Activated CD4-positive, alpha-beta T cell treated with anti-CD3 and anti-CD28 coated beads, Interleukin-2, amount 10 ng/mL, durations not matched to agents 7 days and 5 days (primary cell): Measurements from ENCODE around the gene NTN3. TPM values are rescaled to one million over a fixed set of nuclear protein-coding genes. Genes with fewer than 3 reads are reported as not detected.

Experiments used
- CTCF ChIA-PET: fragments of 350-600 bp; sonication (Branson Sonifier 250); formaldehyde crosslinking; loops from one replicate; lab custom pipeline; 2021; ENCODE audit warnings: antibody characterized with exemption; lab: Charles Lee
- POLR2A ChIA-PET: fragments of 350-600 bp; sonication (Branson Sonifier 250); formaldehyde crosslinking; loops from one replicate; lab custom pipeline; 2021; ENCODE audit warnings: antibody characterized with exemption; lab: Charles Lee
- DNase-seq: peaks from one replicate; pipeline ENCODE4 v3.0.0-alpha.2; 2020
- H3K27ac Mint-ChIP-seq: one replicate; pipeline ENCODE4 v1.8.0; 2021; ENCODE audit warnings: mild to moderate bottlenecking, moderate library complexity, mixed read lengths
- H3K27me3 Mint-ChIP-seq: one replicate; pipeline ENCODE4 v1.8.0; 2021; ENCODE audit warnings: mixed read lengths
- H3K36me3 Mint-ChIP-seq: one replicate; pipeline ENCODE4 v1.8.0; 2021; ENCODE audit warnings: low read depth, mixed read lengths
- H3K4me1 Mint-ChIP-seq: one replicate; pipeline ENCODE4 v1.8.0; 2021; ENCODE audit warnings: mixed read lengths
- H3K4me3 Mint-ChIP-seq: one replicate; pipeline ENCODE4 v1.8.0; 2021; ENCODE audit warnings: mild to moderate bottlenecking, moderate library complexity, mixed read lengths
- H3K9me3 Mint-ChIP-seq: one replicate; pipeline ENCODE4 v1.8.0; 2021; ENCODE audit warnings: mixed read lengths
- total RNA-seq, 2 experiments: library from RNA; stranded (reverse); gene quantifications; one replicate each; pipeline ENCODE4 v1.2.3, GENCODE V29; 2021

NTN3 gene
- not detected for total RNA-seq

- ChIA-PET CTCF (no interaction called here), POLR2A (interaction anchor here (0.5 kb wide), 1 partner anchor 286 kb away, joined by 3 read pairs; no protein-coding TSS in a partner anchor)
- no peak for DNase-seq
- no peaks in the 10 kb centered on the region for H3K36me3 Mint-ChIP-seq
- no peak within 1 kb of the TSS for H3K4me3 Mint-ChIP-seq
- no peak within 1 kb of the TSS for H3K27ac Mint-ChIP-seq
- H3K27me3 Mint-ChIP-seq: peaks cover 42% of the 10 kb centered on the region
- no peaks in the 10 kb centered on the region for H3K9me3 Mint-ChIP-seq
- H3K4me1 Mint-ChIP-seq: peaks cover 13% of the 10 kb centered on the region
Measured at GRCh38 chr16:2471016-2471652, at the start of gene NTN3. Gene NTN3, plus strand, starts transcription at chr16:2471297. Its CDS starts 405 bp downstream, at chr16:2471702.

DNA sequence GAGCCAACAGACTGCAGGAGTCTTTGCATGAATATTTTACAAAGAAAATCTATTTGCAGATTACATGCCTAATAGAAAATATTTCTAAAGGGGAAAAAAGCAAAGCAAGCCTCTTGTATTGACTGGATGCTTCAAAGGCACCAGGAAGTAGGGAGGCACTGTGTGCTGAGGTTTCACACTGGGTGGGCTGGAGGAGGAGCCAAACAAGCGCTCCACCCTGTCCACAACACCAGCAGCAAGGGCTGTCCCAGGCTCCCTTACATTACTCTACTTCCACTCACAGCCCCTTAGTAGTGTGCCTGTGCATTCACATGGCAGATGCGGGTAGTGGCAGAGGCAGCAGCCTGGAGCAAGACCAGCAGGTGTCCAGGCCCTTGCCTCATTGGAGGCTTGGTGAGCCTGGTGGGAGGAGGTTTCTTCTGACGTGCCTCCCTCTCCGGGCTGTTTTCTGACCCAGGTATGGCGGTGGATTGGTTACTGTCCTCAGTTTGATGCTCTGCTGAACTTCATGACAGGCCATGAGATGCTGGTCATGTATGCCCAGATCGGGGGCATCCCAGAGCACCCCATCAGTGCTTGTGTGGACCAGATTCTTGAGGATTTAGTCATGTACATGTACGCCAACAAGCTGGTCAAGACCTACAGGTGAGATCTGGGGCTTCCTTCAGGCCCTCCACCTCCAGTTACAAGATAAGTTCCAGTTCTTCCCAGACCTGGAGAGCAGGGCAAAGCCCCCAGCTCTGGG lies 48.8 kb upstream of the NTN3 start:
- Mint-ChIP-seq H3K9me3 (no peaks in the 10 kb centered on the region), H3K27ac (peak overlapping the region; percentile 36), H3K4me3 (no peak overlapping the region), H3K4me1 (peaks cover 17% of the 10 kb centered on the region), H3K27me3 (peaks cover 3% of the 10 kb centered on the region), H3K36me3 (no peaks in the 10 kb centered on the region)
- ChIA-PET CTCF (interaction anchor here (0.6 to 1.5 kb wide), 2 partner anchors 79 to 121 kb away, joined by 3 read pairs; no protein-coding TSS in a partner anchor), POLR2A (no interaction called here)
- no peak for DNase-seq

- Mint-ChIP-seq H3K27me3 (peaks cover 3% of the 10 kb centered on the region), H3K9me3 (no peaks in the 10 kb centered on the region), H3K4me3 (no peak overlapping the region), H3K36me3 (no peaks in the 10 kb centered on the region), H3K27ac (no peak overlapping the region), H3K4me1 (peaks cover 30% of the 10 kb centered on the region)
- POLR2A ChIA-PET: no interaction called here
- CTCF ChIA-PET: no interaction called here
- DNase-seq: no peak
Measured at GRCh38 chr16:2424061-2425007, 46.8 kb upstream of the NTN3 start.

- ChIA-PET POLR2A (no interaction called here), CTCF (no interaction called here)
- DNase-seq: no peak
- Mint-ChIP-seq H3K4me1 (peaks cover 32% of the 10 kb centered on the region), H3K36me3 (peaks cover 2% of the 10 kb centered on the region), H3K9me3 (no peaks in the 10 kb centered on the region), H3K4me3 (no peak overlapping the region), H3K27ac (no peak overlapping the region), H3K27me3 (peaks cover 3% of the 10 kb centered on the region)
Measured at GRCh38 chr16:2425008-2425518, 46.0 kb upstream of the NTN3 start.

GRCh38 chr16:2425825-2426430 lies 45.2 kb upstream of the NTN3 start:
- POLR2A ChIA-PET: no interaction called here
- no peaks in the 10 kb centered on the region for H3K9me3 Mint-ChIP-seq
- no peaks in the 10 kb centered on the region for H3K27me3 Mint-ChIP-seq
- H3K36me3 Mint-ChIP-seq: peaks cover 11% of the 10 kb centered on the region
- H3K4me1 Mint-ChIP-seq: peaks cover 41% of the 10 kb centered on the region
- no peak for DNase-seq
- no peak overlapping the region for H3K4me3 Mint-ChIP-seq
- no peak overlapping the region for H3K27ac Mint-ChIP-seq
- CTCF ChIA-PET: no interaction called here

DNA sequence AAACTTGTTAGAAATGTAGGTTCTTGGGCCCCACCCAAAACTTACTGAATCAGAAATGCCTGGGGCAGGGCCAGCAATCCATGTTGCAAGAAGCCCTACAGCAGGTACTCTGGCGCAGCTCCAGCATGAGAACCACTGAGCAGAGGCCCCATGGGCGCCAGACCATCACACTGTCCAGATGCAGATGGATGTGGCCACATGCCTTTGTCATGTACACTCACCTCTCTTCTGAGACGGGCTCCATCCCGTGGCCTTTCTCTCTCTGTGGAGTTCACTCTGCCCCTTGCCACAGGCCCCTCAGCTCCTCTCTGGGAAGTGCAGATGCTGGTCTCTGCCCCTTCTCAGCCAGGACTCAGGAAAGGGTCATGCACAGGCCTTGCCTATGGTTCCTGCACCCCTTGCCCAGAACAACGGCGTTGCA lies 44.1 kb upstream of the NTN3 start:
- ChIA-PET POLR2A (no interaction called here), CTCF (no interaction called here)

GRCh38 chr16:2427526-2427925 lies 43.6 kb upstream of the NTN3 start:
- H3K4me3 Mint-ChIP-seq: peak overlapping the region; percentile 91
- CTCF ChIA-PET: no interaction called here
- no peaks in the 10 kb centered on the region for H3K27me3 Mint-ChIP-seq
- peaks cover 16% of the 10 kb centered on the region for H3K36me3 Mint-ChIP-seq
- peak overlapping the region; percentile 78 for H3K27ac Mint-ChIP-seq
- no peaks in the 10 kb centered on the region for H3K9me3 Mint-ChIP-seq
- DNase-seq: no peak
- peaks cover 40% of the 10 kb centered on the region for H3K4me1 Mint-ChIP-seq
- POLR2A ChIA-PET: no interaction called here

More for the DNA sequence above, 44.1 kb upstream of the NTN3 start:
- Mint-ChIP-seq H3K27ac (peak overlapping the region; percentile 78), H3K36me3 (peaks cover 14% of the 10 kb centered on the region), H3K9me3 (no peaks in the 10 kb centered on the region), H3K4me3 (peak overlapping the region; percentile 20), H3K4me1 (peaks cover 43% of the 10 kb centered on the region), H3K27me3 (no peaks in the 10 kb centered on the region)
- no peak for DNase-seq

DNA sequence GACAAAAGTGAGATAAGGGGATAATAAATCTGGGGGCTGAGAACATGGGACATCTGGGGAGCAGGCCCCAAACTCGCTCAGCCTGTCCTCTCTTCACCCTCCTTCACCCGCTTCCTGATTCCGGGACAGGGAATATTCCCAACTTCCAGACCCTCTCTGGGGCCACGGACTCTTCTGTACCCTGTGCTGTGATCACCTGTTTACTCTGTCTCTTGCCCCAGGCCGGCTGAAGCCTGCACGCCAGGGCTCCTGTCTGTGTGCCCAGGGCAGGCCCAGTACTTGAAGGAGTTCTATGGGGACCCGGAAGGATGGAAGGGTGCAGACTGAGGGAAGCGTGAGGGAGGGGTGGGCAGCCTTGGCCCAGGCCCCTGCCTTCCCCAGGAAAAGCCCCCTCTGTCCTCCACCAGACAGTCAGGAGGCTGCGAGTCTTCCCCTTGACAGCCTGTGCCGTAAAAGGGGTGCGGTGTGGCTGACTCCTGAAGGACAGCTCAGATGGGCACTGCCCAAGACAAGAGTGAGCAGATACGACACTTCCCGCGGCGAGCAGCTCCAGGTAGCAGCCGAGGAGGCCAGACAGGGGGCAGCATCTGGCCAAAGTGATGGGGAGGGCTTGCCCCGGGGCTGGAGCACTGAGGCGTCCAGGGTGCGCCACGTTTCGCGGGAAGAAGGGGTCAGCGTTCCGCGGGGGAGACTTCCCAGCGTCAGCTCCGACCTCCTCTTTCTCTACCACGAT lies 42.9 kb upstream of the NTN3 start:
- H3K36me3 Mint-ChIP-seq: peaks cover 22% of the 10 kb centered on the region
- H3K27me3 Mint-ChIP-seq: no peaks in the 10 kb centered on the region
- peak overlapping the region; percentile 93 for H3K27ac Mint-ChIP-seq
- H3K9me3 Mint-ChIP-seq: no peaks in the 10 kb centered on the region
- peak overlapping the region; percentile 91 for H3K4me3 Mint-ChIP-seq
- no peak for DNase-seq
- ChIA-PET POLR2A (no interaction called here), CTCF (interaction anchor here (1.1 to 2.5 kb wide), 3 partner anchors 13 to 233 kb away, joined by 3 to 9 read pairs (median 6); no protein-coding TSS in a partner anchor)
- H3K4me1 Mint-ChIP-seq: peaks cover 40% of the 10 kb centered on the region

DNA sequence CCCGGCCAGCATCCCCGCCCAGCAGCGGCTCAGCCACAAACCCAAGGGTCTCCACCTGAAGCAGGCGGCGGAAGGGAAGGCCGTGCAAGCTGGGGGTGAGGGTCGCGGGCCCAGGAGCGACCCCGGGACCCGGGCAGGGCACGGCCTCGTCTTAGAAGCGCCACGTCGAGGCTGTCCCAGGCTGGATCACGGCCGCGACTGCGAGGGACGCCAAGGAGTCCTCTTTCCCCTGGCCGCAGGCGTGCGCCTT lies 42.4 kb upstream of the NTN3 start:
- H3K36me3 Mint-ChIP-seq: peaks cover 27% of the 10 kb centered on the region
- H3K27ac Mint-ChIP-seq: peak overlapping the region; percentile 93
- peaks cover 40% of the 10 kb centered on the region for H3K4me1 Mint-ChIP-seq
- no peak for DNase-seq
- ChIA-PET POLR2A (no interaction called here), CTCF (interaction anchor here (1.1 to 2.5 kb wide), 3 partner anchors 12 to 234 kb away, joined by 3 to 9 read pairs (median 6); no protein-coding TSS in a partner anchor)
- no peaks in the 10 kb centered on the region for H3K27me3 Mint-ChIP-seq
- no peaks in the 10 kb centered on the region for H3K9me3 Mint-ChIP-seq
- H3K4me3 Mint-ChIP-seq: peak overlapping the region; percentile 91

DNA sequence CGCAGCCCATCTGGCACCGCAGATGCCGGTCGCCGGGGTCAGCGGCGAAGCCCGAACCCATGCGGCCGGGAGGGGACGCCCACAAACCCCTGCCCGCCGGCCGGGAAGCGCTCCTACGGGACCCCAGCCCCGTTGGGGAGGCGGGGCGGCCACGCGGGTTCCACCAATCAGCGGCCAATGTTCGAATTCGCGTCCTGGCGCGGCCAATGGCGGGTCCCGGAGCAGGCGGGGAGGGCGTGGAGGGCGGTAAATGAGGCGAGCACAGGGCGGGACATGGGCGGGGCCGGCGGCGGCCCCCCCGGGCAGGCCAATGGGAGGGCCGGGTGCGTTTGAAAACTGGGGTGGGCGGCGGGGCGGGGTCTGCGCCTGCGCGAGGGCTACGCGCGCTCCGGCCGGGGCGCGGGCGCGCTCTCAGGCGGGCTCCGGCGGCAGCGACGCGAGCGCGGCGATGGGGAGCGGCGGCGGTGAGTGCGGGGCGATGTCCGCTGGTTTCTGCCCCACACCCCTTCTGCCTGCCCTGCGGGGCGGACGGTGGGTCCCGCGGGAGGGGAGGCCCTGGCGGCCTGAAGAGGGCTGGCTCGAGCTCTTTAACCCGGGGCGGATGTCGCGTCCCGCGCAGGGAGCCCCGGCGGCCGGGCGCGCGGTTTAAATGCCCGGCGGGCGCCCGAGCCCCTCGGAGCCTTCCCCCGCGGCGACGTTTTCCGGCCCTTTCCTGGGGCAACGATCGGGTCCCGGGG lies 41.9 kb upstream of the NTN3 start, which contains the start of gene CCNF:
Gene CCNF, plus strand, starts transcription at position 414 of the 737 bp plus-strand sequence. Its CDS starts 35 bp downstream, at position 449.
- CTCF ChIA-PET: interaction anchor here (0.7 to 2.5 kb wide), 5 partner anchors 12 to 234 kb away, joined by 3 to 9 read pairs (median 5); no protein-coding TSS in a partner anchor

More for the DNA sequence above, 41.9 kb upstream of the NTN3 start, which contains the start of gene CCNF:
- H3K4me3 Mint-ChIP-seq: peak within 1 kb of the TSS; percentile 94
- POLR2A ChIA-PET: interaction anchor here (0.6 kb wide), 1 partner anchor 19 kb away, joined by 8 read pairs; no protein-coding TSS in a partner anchor
- peak within 1 kb of the TSS; percentile 93 for H3K27ac Mint-ChIP-seq
- peak; percentile 98 for DNase-seq
- H3K9me3 Mint-ChIP-seq: no peaks in the 10 kb centered on the region
- peaks cover 42% of the 10 kb centered on the region for H3K4me1 Mint-ChIP-seq
- H3K27me3 Mint-ChIP-seq: no peaks in the 10 kb centered on the region
- H3K36me3 Mint-ChIP-seq: peaks cover 30% of the 10 kb centered on the region
